ENCODE data around the gene VPS51.

DNA sequence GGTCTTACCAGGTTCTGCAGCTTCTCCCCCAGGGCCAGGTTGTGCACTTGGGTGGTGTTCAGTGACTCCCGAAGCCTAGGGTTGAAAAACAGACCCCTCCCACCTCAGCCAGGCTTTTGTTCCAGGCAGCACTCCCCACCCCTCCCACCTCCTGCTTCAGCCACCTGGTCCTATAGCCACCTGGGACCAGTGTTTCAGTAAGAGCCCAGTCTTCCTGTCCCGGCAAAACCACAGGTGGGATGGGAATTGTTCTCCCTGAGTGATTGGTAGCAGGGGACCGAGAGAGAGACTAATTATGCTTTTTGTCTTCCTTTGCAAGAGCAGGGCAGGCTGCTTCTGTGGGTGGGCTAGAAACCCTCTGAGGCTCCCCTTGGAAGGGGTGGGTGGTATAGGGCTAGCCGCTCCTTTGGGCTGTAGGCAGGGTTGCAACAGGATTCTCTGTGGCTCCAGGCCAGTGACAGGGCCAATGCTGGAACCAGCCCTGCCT is 29.2 kb upstream of the VPS51 start:
- TF ChIP-seq, protein P1, sequence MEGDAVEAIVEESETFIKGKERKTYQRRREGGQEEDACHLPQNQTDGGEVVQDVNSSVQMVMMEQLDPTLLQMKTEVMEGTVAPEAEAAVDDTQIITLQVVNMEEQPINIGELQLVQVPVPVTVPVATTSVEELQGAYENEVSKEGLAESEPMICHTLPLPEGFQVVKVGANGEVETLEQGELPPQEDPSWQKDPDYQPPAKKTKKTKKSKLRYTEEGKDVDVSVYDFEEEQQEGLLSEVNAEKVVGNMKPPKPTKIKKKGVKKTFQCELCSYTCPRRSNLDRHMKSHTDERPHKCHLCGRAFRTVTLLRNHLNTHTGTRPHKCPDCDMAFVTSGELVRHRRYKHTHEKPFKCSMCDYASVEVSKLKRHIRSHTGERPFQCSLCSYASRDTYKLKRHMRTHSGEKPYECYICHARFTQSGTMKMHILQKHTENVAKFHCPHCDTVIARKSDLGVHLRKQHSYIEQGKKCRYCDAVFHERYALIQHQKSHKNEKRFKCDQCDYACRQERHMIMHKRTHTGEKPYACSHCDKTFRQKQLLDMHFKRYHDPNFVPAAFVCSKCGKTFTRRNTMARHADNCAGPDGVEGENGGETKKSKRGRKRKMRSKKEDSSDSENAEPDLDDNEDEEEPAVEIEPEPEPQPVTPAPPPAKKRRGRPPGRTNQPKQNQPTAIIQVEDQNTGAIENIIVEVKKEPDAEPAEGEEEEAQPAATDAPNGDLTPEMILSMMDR (IDR thresholded peaks at IDR 0.05) = no peak
- TF ChIP-seq POLR2A (IDR thresholded peaks at IDR 0.05) = no peak
